Peyer's patch (tissue), 4 donors: ENCODE data around the gene GLP2R.

Experiments
- CTCF ChIP-seq, 6 experiments: fragments of 450-650 bp in 4 of 6; fragments of 200-600 bp in 2 of 6; sonication (generic) in 1 of 6; IDR thresholded peaks; one replicate each; pipeline ENCODE4 v1.5.1; 2017 to 2019; ENCODE audit warnings: antibody characterized with exemption in 6 of 6, mild to moderate bottlenecking in 3 of 6, moderate library complexity in 1 of 6
- POLR2A ChIP-seq, 2 donors: fragments of 450-650 bp; IDR thresholded peaks; one replicate each; pipeline ENCODE4 v1.5.1; 2017; ENCODE audit warnings: antibody characterized with exemption in 2 of 2, mild to moderate bottlenecking in 2 of 2, moderate library complexity in 2 of 2

GRCh38 chr17:9934331-9934730, 108.6 kb downstream of the GLP2R start:
- no peak for TF ChIP-seq CTCF (IDR thresholded peaks at IDR 0.05)
- TF ChIP-seq POLR2A (IDR thresholded peaks at IDR 0.05) = no peak
